Activated CD4-positive, alpha-beta T cell treated with anti-CD3 and anti-CD28 coated beads, Interleukin-2, amount 50 U/mL, for 24 hours (primary cell): ENCODE data around the gene ZSCAN10.
"Not testable (repeated sequence)": the region's sequence is repeated elsewhere in the genome, so short reads cannot be mapped to it uniquely, and the experiment has no call there.

Experiments used
- DNase-seq, 2 donors: peaks; one replicate each; pipeline ENCODE4 v3.0.0-alpha.2; 2020; ENCODE audit warnings: low read depth in 1 of 2, low spot score in 1 of 2

The ZSCAN10 gene

DNA sequence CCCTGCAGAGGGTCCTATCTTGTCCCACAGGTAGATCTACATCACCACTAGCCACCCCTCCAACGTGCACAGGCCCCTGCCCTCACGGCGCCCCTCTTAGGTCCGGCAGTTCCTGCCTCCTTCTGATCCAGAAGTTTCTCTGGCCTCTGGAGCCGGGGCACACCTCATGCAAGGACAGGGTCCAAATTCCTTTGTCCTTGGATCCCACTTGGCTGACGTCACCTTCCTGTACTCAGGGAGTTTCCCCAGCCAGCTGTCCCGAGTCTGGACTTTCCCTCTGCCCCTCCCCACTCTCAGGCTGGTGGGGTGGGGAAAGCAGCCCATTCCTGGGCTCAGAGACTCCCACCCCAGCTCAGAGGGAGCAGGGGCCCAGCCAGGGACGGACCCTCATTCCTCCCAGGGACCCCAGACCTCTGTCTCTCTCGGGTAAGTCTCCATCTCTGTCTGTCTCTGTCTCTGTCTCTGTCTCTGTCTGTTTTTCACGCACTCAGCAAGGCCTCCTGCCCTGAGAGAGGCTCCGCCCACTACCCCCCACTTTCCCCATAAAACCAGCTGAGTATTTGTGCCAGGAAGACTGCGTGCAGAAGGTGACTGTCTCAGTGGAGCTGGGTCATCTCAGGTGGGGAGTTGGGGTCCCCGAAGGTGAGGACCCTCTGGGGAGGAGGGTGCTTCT is 33.9 kb downstream of the ZSCAN10 start, which contains the start of gene IL32:
Gene IL32 (plus strand): TSS at position 572 of the 673 bp plus-strand sequence. CDS start 172 bp downstream, outside the sequence.
- peak in 1 of 2 donors; percentile 68 for DNase-seq

DNA sequence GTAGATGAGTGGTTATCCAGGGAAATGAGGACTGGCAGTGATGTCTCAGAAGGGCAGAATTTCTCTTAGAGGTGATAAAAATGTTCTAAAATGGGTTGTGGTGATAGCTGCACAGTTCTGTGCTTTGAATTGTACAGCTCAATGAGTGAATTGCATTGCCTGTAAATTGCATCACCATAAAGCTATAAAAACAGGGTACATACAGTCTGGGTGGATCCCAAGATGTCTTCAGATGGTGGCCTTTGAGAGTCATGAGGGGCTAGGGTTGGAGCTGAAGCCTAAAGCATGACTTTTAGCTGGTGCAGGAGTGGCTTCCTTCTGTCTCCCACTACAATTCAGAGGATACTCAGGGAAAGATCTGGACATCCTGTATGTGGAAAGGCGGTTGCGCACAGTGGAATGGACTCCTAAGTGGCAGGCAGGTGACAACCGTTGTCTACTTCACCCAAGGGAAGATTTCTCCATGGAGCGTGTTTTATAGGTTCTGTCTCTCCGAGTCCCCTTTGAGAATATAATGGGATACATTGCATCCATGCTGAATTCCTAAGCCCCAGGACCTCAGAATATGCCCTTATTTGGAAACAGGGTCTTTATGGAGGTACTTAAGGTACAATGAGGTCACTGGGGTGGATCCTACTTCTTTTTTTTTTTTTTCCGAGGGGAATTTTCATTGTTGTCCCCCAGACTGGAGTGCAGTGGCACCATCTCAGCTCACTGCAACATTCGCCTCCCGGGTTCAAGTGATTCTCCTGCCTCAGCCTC is 35.3 kb downstream of the ZSCAN10 start:
- DNase-seq: no peak

DNA sequence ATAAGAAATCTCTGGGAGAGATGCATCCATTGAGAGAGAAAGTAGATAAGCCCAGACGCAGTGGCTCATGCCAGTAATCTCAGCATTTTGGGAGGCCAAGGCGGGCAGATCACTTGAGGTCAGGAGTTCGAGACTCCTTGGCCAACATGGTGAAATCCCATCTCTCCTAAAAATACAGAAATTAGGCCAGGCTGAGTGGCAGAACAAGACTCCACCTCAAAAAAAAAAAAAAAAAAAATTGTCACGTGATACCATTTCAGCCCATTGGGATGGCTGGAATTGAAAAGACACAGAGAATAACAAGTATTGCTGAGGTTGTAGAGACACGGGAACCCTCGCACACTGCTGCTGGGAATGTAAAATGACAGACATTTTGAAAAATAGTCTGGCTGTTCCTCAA is 36.5 kb downstream of the ZSCAN10 start:
- no peak for DNase-seq

DNA sequence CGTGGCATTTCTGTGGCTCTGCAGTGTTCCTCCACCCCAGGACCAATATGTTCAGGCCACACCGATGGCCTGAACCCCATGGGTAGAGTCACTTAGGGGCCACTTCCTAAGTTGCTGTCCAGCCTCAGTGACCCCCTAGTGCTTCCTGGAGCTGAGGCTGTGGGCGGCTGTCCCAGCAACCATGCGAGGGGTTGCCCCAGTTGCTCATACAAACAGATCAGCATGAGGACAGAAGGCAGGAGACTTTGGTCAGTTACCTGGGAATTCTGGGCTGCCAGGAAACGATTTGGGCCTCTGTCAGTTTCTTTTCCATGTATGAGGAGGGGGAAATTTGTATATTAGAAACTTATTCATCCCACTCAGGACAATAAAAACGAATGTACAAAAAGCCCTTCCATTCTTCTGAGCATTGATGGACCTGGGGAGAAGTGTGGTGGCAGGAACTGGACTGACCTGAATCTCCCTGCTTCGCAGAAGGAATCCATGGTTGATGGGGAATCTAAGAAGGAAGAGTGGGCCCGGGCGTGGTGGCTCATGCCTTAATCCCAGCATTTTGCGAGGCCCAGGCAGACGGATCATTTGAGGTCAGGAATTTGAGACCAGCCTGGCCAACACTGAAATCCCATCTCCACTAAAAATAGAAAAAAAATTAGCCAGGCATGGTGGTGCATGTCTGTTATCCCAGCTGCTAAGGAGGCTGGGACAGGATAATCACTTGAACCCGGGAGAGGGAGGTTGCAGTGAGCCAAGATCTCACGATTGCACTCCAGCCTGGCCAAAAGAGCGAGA is 38.6 kb downstream of the ZSCAN10 start:
- DNase-seq: no peak

DNA sequence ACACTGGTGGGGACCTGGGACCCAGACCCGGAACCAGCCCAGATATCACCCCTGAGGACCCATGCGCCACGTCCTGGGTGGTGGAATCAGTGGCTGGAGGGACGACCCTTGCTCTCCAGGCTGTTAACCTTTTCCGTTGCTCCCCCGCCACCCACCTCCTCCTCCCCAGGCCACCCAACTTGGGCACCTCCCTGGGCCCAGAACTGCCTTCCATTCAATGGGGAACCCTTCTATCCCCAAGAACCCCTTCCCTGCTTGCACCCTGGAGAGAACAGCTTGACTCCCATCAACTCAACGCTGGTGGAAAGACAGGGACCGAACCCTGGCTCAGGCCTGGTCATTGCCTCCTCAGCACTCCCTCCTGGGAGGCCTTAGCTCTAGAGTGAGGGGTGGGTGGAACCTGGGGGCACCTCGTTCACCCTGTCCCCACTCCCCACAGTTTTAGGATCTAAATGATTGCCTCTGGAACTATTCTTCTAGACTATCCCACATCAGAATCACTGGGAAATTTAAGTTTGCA is 39.3 kb downstream of the ZSCAN10 start:
- no peak for DNase-seq

DNA sequence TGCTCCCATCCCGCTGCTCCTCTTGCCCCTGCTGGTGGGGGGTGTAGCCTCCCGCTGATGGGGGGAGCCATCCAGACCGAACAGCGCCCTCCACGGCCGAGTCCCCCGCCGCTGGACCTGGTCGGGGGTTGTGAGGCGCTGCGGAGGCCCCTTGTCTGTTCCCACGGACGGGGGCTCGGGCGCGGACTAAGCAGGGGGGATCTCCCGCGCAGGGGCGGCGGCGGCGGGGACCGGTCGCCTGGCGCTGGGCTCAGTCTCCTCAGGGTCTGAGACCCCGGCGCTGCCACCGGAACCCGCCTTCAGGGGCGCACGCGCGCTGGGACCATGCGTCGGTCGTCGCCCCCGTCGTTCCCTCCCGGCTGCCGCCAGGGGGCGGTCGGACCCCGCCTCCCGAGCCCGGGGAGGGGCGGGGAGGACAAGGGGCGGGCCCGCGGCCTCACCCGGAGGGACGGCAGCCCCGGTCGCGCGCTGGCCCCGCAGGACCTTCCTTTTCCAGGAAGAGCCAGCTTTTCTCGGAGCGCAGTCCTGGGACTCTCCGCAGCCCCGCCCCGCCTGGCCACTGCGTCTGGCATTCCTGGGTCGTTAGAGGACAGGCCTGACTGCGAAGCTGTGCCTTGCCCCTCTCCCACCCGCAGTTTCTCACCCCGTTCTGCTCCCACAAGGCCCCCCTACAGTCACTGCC is 39.9 kb downstream of the ZSCAN10 start:
- peak; percentile 75 to 77 for DNase-seq

DNA sequence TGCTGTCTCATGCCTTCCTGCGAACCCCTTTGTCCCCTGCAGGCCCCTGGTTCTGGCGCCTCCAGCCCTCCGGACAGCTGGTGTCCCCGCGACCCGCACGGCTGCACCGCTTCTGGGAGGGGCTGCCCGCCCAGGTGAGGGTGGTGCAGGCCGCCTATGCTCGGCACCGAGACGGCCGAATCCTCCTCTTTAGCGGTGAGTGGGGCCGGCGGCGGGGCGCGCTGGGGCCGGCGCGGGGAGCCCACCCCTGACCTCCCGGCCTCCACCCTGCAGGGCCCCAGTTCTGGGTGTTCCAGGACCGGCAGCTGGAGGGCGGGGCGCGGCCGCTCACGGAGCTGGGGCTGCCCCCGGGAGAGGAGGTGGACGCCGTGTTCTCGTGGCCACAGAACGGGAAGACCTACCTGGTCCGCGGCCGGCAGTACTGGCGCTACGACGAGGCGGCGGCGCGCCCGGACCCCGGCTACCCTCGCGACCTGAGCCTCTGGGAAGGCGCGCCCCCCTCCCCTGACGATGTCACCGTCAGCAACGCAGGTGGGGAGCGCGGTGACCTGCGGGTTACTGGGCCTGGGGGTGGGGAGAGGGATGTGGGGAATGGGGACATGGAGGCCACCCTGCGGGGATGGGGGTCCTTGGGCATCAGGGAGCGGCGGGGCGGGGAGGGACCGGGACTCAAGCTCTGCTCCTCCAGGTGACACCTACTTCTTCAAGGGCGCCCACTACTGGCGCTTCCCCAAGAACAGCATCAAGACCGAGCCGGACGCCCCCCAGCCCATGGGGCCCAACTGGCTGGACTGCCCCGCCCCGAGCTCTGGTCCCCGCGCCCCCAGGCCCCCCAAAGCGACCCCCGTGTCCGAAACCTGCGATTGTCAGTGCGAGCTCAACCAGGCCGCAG is 40.7 kb downstream of the ZSCAN10 start:
- DNase-seq: no peak

DNA sequence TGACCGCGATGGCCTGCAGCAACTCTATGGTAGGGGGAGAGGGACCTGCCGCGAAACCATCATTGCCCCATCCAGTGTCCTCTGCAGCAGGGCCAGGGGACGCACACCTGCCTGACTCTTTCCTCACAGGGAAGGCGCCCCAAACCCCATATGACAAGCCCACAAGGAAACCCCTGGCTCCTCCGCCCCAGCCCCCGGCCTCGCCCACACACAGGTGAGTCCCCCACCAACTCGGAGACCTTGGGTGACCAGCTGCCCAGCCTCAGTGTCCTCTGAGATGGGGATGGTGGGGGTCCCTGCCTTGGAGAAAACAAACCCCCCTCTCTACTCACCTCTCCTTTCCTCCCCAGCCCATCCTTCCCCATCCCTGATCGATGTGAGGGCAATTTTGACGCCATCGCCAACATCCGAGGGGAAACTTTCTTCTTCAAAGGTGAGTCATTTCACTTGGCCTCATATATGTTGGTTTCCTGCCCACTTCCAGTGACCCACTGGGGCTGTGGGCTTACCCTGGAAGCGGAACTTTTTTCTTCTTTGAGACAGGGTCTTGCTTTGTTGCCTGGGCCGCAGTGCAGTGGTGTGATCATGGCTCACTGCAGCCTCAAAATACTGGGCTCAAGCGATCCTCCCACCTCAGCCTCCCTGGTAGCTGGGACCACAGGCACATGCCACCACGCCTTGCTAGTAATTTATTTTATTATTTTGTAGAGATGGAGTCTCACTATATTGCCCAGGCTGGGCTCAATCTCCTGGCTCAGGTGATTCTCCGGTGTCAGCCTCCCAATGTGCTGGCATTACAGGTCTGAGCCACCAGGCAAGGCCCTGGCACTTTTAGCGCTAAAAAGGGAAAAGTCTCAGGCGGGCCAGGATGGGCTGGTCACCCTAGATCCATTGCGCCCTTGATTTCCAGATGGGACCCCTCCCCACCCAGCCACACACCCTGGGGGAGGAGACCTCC is 41.6 kb downstream of the ZSCAN10 start:
- DNase-seq: no peak

DNA sequence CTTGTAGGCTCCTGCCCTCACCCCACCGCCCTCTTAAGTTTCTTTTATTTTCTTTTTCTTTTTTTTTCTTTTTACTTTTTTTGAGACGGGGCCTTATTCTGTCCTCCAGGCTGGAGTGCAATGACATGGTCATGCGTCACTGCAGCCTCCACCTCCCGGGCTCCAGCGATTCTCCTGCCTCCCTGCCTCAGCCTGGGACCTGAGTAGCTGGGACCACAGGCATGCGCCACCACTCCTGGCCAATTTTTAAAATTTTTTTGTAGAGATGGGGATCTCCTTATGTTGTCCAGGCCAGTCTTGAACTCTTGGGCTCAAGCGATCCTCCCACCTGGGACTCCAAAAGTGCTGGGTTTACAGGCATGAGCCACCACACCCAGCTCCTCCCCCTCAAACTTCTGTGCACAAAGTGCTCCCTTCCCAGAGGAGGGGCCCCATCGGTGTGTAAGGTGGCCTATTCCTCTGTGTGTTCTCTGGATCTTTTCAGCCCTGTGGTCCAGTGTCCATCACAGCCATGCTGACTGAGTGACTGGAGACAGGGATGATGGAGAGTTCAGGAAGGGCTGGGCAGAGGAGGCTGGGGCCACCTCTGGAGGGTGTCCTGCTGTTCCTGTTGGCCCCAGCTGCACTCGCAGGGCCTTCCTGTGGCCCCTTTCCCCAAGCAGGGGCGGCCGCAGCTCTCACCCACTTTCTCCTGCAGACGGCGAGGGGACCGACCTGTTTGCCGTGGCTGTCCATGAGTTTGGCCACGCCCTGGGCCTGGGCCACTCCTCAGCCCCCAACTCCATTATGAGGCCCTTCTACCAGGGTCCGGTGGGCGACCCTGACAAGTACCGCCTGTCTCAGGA is 42.5 kb downstream of the ZSCAN10 start:
- no peak for DNase-seq

DNA sequence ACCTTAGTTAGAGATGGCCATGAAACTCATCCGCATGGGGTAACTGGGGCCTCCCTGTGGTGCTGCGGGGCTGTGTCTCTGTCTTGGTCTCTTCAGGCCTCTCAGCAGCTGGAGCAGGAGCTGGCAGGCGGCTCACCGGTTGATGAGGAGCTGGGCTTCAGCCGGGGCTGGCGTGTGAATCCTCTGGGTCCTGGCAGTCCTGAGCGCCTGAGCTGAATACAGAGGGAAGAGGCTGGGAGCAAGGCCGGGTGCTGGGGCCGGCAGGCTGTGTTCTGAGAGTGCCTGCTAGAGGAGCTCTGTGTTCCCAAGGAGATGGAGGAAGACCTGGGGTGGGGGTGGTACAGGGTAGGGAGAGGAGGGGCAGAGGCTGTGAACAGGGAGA is 43.4 kb downstream of the ZSCAN10 start:
- DNase-seq: not testable (repeated sequence)

DNA sequence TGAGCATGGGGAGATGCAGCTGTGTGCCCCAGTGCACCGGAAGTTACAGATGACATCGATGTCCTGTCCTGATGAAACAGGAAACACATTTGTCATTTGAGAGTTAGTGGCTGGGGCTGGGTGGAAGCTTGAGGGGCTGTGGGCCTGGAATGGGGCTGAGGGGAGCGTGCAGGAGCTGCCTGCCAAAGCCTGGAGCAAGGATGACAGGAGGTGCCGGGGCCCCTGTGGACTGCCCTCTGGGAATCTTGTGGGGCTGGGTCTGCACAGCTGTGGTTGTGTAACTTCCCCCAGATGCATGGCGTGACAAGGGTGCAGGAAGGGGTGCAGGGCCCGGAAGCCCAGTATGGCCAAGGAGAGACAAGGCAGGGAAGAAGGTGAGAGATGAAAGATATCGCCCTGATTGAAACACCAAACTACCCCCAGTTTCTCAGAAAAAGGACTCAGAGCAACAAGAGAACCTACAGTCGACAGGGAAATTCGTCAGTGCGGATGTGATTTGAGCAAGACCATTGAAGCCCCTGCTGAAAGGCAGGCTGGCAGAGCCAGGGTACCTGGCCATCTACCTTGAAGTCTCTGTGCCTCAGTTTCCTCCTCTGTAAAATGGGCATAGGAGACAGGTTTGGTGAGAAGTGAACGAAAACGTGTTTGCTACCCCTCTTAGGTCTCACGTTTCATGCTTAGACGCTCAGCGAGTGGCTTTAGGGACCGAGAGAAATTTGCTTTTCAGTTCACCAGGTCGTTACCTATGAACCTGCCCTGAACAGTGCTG is 43.9 kb downstream of the ZSCAN10 start:
- DNase-seq: no peak

DNA sequence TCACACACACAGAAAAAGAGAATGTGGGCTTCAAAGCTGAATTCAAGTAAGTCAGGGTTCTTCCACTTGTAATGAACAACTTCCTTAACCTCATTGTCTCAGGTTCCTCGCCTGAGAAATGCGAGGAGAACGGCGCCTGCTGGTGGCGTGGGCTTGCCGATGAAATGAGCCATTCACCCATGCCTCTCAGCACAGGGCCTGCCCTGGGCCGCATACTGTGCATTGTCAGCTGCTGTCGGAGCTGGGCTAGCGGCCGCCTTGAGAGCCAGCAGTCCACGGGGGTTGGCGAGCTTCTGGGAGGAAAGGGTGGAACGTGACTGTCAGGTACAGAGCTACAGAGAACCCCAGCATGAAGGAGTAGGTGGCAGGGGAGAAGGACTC is 45.8 kb downstream of the ZSCAN10 start:
- not testable (repeated sequence) for DNase-seq

DNA sequence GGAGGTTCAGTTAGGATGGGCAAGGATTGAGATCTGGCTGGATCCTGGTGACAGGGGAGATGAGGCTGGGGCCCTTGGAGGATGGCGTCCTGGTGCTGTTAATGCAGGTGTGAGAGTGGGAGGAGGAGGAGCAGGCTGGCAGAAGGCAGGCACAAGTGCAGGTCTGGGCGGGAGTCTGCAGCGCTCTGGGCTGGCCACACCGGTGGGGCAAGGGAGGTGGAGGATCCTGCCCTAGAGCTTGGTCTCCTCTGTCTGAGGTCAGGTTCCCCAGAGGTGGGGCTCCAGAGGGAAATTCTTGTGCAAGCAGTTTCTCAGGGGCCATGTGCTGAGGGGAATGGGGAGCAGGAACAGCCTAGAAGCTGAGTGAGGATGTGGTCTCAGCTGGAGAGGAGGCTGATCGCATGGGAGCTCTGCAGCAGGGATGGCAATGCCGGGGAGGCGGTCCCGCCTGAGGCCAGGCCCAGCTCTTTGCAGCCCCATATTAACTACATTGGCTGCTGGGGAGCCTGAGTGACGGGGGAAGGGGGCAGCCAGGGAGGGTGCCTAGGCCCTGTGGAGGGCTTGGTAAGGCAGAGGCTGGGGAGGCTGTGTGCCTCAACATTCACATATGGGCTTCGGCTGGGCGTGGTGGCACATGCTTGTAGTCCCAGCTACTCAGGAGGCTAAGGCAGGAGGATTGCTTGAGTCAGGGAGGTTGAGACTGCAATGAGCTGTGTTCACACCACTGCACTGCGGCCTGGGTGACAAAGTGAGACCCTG is 46.3 kb downstream of the ZSCAN10 start:
- DNase-seq: not testable (repeated sequence)

DNA sequence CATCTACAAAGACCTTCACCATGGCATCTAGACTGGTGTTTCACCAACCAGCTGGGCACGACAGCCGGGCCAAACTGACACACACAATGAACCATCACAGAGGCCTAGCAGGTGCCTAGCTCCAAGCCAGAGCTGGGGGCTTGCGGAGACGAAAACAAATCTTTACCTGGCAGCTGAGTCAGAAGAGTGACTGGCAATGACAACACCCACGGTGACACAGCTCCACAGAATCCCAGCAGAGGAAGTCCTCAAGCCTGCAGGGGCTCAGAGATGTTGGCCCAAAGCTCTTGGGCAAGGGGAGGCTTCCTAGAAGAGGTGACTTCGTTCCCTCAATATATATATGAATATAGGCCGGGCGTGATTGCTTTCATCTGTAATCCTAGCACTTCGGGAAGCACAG is 47.6 kb downstream of the ZSCAN10 start:
- DNase-seq: no peak

DNA sequence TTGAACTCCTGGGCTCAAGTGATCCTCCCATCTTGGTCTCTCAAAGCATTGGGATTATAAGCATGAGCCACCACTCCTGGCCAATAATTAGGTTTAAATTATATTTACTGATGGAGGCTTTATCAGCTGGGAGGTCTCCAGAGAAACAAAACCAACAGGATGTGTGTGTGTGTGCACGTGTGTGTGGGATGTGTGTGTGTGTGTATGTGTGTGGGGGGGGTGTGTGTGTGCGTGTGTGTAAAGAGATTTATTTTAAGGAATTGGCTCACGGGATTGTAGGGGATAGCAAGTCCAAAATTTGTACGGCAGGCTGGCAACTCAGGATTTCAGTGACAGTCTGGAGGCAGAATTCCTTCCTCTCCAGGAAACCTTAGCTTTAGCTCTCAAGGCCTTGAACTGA is 48.1 kb downstream of the ZSCAN10 start:
- DNase-seq: no peak

DNA sequence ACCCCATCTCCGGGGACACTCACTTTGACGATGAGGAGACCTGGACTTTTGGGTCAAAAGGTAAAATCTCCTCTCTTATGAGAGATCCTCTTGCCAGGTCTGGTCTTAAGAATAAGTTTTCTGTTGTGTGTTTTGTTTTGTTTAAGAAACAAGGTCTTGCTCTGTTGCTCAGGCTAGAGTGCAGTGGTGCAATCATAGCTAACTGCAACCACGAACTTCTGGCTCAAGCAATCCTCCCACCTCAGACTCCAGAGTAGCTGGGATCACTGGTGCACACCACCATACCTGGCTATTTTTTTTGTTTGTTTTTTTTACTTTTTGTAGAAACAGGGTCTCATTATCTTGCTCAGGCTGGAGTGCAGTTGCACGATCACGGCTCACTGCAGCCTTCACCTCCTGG is 48.6 kb downstream of the ZSCAN10 start:
- no peak for DNase-seq
